ENCODE data around the gene C1orf198. TPM values are rescaled to one million over a fixed set of nuclear protein-coding genes. Genes with fewer than 3 reads are reported as not detected.

The C1orf198 gene
- total RNA-seq, 4 donors from 2014 or later = 87.8 to 142 (median 124) TPM

- 61 to 76% methylated on average over 3 to 6 of the region's 6 CpGs for WGBS, 2 donors
- no peaks in the 10 kb centered on the region for H3K27me3 ChIP-seq
- H3K4me3 ChIP-seq (replicated peaks in 1 of 3) = no peak overlapping the region
- peak in 1 of 2 donors; percentile 26 for DNase-seq
- no peaks in the 10 kb centered on the region for H3K9me3 ChIP-seq
- no peaks in the 10 kb centered on the region for H3K36me3 ChIP-seq
- H3K4me1 ChIP-seq = peaks cover 9 to 48% of the 10 kb centered on the region in 2 donors
- TF ChIP-seq, protein P1, sequence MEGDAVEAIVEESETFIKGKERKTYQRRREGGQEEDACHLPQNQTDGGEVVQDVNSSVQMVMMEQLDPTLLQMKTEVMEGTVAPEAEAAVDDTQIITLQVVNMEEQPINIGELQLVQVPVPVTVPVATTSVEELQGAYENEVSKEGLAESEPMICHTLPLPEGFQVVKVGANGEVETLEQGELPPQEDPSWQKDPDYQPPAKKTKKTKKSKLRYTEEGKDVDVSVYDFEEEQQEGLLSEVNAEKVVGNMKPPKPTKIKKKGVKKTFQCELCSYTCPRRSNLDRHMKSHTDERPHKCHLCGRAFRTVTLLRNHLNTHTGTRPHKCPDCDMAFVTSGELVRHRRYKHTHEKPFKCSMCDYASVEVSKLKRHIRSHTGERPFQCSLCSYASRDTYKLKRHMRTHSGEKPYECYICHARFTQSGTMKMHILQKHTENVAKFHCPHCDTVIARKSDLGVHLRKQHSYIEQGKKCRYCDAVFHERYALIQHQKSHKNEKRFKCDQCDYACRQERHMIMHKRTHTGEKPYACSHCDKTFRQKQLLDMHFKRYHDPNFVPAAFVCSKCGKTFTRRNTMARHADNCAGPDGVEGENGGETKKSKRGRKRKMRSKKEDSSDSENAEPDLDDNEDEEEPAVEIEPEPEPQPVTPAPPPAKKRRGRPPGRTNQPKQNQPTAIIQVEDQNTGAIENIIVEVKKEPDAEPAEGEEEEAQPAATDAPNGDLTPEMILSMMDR (IDR thresholded peaks at IDR 0.05) = no peak
- no peak for TF ChIP-seq POLR2A (IDR thresholded peaks at IDR 0.05)
- intact Hi-C loops (cut with DNase I) = no loop called here
- H3K27ac ChIP-seq = peak overlapping the region in 2 of 3 donors; percentile 8 to 56
Measured at GRCh38 chr1:230823426-230823825, 44.9 kb downstream of the C1orf198 start.

DNA sequence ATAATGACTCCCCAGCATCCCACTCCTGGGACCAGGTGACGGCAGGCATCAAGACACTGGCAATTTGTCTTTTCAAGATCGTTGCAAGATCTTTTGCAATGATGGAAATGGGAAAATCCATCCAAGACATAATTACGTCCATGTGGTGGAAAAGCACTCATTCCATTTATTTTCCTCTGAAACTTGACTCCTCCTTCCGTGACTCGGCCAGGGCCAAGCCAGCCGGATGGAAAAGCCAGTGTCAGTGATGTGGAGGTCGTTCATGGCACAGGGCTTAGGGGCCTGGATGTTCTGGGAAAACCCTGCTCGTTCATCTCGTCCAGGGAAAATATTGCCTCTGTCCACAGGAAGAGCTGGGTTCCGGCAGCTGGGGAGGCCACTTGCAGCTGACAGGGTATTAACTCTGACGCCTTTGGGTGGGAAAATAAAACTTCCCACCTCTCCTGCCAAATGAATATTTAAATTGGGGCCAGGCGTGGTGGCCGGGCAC lies 46.2 kb downstream of the C1orf198 start:
- TF ChIP-seq POLR2A (IDR thresholded peaks at IDR 0.05) = no peak
- TF ChIP-seq, protein P1 (IDR thresholded peaks at IDR 0.05) = no peak
- peak overlapping the region in 2 of 3 donors; percentile 18 to 50 for H3K27ac ChIP-seq
- H3K27me3 ChIP-seq = no peaks in the 10 kb centered on the region
- H3K9me3 ChIP-seq = no peaks in the 10 kb centered on the region
- WGBS, 2 donors = 69 to 79% methylated on average over 13 of the region's 13 CpGs
- no peaks in the 10 kb centered on the region for H3K36me3 ChIP-seq
- peak in 1 of 2 donors; percentile 38 for DNase-seq
- no peak overlapping the region for H3K4me3 ChIP-seq (replicated peaks in 1 of 3)
- peaks cover 1 to 40% of the 10 kb centered on the region in 2 donors for H3K4me1 ChIP-seq
- intact Hi-C loops (cut with DNase I) = no loop called here

GRCh38 chr1:230821346-230821745 lies 47.0 kb downstream of the C1orf198 start:
- TF ChIP-seq, protein P1 (IDR thresholded peaks at IDR 0.05) = no peak
- TF ChIP-seq POLR2A (IDR thresholded peaks at IDR 0.05) = no peak
- no peak for DNase-seq
- H3K27me3 ChIP-seq = no peaks in the 10 kb centered on the region
- H3K36me3 ChIP-seq = no peaks in the 10 kb centered on the region
- intact Hi-C loops (cut with DNase I) = no loop called here
- H3K27ac ChIP-seq = no peak overlapping the region
- no peak overlapping the region for H3K4me3 ChIP-seq (replicated peaks in 1 of 3)
- H3K9me3 ChIP-seq = no peaks in the 10 kb centered on the region
- 68 to 76% methylated on average over 4 of the region's 4 CpGs for WGBS, 2 donors
- H3K4me1 ChIP-seq = peaks cover 0 to 33% of the 10 kb centered on the region in 2 donors

DNA sequence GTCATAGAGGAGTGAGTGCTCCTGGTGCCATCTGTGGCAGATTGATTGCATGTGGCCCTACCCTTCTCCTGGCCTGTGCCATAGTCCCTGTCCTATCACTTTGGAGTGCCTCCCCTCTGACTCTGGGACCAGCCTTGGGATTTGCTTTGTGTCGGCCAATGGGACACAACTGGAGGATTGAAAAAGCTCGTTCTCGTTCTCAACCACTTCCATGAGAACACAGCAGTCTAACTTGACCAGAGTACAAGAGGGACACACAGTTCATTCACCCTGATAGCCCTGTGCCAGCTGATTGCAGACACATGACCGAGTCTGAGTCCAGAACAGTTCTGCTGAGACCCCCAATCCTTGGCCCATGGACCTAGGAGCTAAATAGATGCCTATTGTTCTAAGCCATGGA lies 47.8 kb downstream of the C1orf198 start:
- Histone ChIP-seq H3K27ac (no peak overlapping the region), H3K27me3 (no peaks in the 10 kb centered on the region), H3K9me3 (no peaks in the 10 kb centered on the region), H3K4me1 (peaks cover 0 to 25% of the 10 kb centered on the region in 2 donors), H3K36me3 (no peaks in the 10 kb centered on the region), H3K4me3 (replicated peaks in 1 of 3) (no peak overlapping the region)
- WGBS, 2 donors = 88 to 89% methylated on average over 4 of the region's 4 CpGs
- no peak for DNase-seq
- TF ChIP-seq, protein P1 (IDR thresholded peaks at IDR 0.05) = no peak
- TF ChIP-seq POLR2A (IDR thresholded peaks at IDR 0.05) = no peak
- intact Hi-C loops (cut with DNase I) = no loop called here

DNA sequence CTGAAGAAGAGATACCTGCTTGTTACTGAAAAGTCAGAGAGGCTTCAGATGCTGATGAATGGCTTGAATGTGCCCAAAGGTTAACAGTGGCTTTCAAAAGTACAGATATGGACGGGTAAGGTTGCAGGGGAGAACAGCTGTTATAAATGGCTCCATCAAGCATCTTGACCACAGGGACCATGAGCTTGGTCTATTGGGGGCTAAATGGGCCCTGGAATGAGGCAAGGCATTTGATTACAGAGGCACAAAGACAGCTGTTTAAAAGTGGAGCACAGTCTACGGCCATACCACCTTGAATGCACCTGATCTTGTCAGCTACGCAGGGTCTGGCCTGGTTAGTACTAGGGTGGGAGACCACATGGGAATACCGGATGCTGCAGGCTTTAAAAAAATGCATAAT lies 48.3 kb downstream of the C1orf198 start:
- intact Hi-C loops (cut with DNase I) = no loop called here
- H3K27ac ChIP-seq = no peak overlapping the region
- no peak for TF ChIP-seq POLR2A (IDR thresholded peaks at IDR 0.05)
- TF ChIP-seq, protein P1 (IDR thresholded peaks at IDR 0.05) = no peak
- no peak overlapping the region for H3K4me3 ChIP-seq (replicated peaks in 1 of 3)
- H3K36me3 ChIP-seq = no peaks in the 10 kb centered on the region
- H3K27me3 ChIP-seq = no peaks in the 10 kb centered on the region
- H3K4me1 ChIP-seq = peaks cover 0 to 22% of the 10 kb centered on the region in 2 donors
- no peak for DNase-seq
- H3K9me3 ChIP-seq = no peaks in the 10 kb centered on the region
- 92 to 97% methylated on average over 4 of the region's 4 CpGs for WGBS, 2 donors

Measured in thyroid gland (tissue), 4 donors.